CD14-positive monocyte (primary cell): ENCODE data around the gene P2RY13. TPM values are rescaled to one million over a fixed set of nuclear protein-coding genes. Genes with fewer than 3 reads are reported as not detected.

Experiments used
- DNase-seq, 3 donors: peaks; one replicate each; pipeline ENCODE4 v3.0.0-alpha.2; 2011 to 2022
- H2AFZ ChIP-seq: 2 replicates; pipeline ENCODE4 v1.6.0; 2012; ENCODE audit warnings: mild to moderate bottlenecking, low read depth, low read length, inconsistent platforms; ENCODE audit not compliant: insufficient read depth, poor library complexity, severe bottlenecking
- H3K27ac ChIP-seq, 2 donors: 1 replicate in 1 of 2; 2 replicates in 1 of 2; pipeline ENCODE4 v1.5.1; 2012 to 2013; ENCODE audit warnings: low read length in 2 of 2, control low read depth in 1 of 2, inconsistent platforms in 1 of 2, low read depth in 1 of 2, mild to moderate bottlenecking in 1 of 2
- H3K27me3 ChIP-seq, 2 donors: one replicate each; pipeline versions ENCODE4 v1.6.0 to v1.6.1; 2011 to 2013; ENCODE audit warnings: low read length in 2 of 2; ENCODE audit not compliant: control insufficient read depth in 2 of 2, insufficient read depth in 2 of 2
- H3K36me3 ChIP-seq, 2 donors: replicated peaks in 1 of 2; 1 replicate in 1 of 2; 2 replicates in 1 of 2; pipeline versions ENCODE4 v1.5.1 to v1.6.1; 2012 to 2013; ENCODE audit warnings: low read length in 2 of 2, control low read depth in 1 of 2, inconsistent platforms in 1 of 2, mild to moderate bottlenecking in 1 of 2; ENCODE audit not compliant: insufficient read depth in 2 of 2, control insufficient read depth in 1 of 2
- H3K4me1 ChIP-seq, 2 donors: 1 replicate in 1 of 2; 2 replicates in 1 of 2; pipeline versions ENCODE4 v1.5.1 to v1.6.1; 2012 to 2013; ENCODE audit warnings: low read length in 2 of 2, control low read depth in 1 of 2, inconsistent platforms in 1 of 2, mild to moderate bottlenecking in 1 of 2, moderate library complexity in 1 of 2; ENCODE audit not compliant: insufficient read depth in 2 of 2, control insufficient read depth in 1 of 2
- H3K4me2 ChIP-seq: replicated peaks from 2 replicates; pipeline ENCODE3; 2012; ENCODE audit warnings: low read length, moderate library complexity, mild to moderate bottlenecking; ENCODE audit not compliant: poor library complexity, severe bottlenecking; ENCODE audit errors: extremely low read depth
- H3K4me3 ChIP-seq, 3 experiments: fragments of 200-600 bp in 1 of 3; sonication (generic) in 1 of 3; replicated peaks in 1 of 3; 1 replicate in 2 of 3; 2 replicates in 1 of 3; pipeline ENCODE4 v1.5.1; 2011 to 2013; ENCODE audit warnings: low read length in 3 of 3, mild to moderate bottlenecking in 3 of 3, control low read depth in 2 of 3, low read depth in 2 of 3, inconsistent platforms in 1 of 3, moderate library complexity in 1 of 3
- H3K79me2 ChIP-seq: 2 replicates; pipeline ENCODE4 v1.6.0; 2012; ENCODE audit warnings: mild to moderate bottlenecking, control low read depth, inconsistent platforms, low read length, moderate library complexity; ENCODE audit not compliant: insufficient read depth
- H3K9ac ChIP-seq: 2 replicates; pipeline ENCODE4 v1.6.0; 2017; ENCODE audit warnings: low read length, mild to moderate bottlenecking; ENCODE audit not compliant: insufficient read depth, poor library complexity, severe bottlenecking
- H3K9me3 ChIP-seq, 2 donors: replicated peaks in 1 of 2; 1 replicate in 1 of 2; 2 replicates in 1 of 2; pipeline versions ENCODE4 v1.5.1 to v1.6.1; 2012 to 2013; ENCODE audit warnings: low read length in 2 of 2, control low read depth in 1 of 2; ENCODE audit not compliant: control insufficient read depth in 1 of 2, insufficient read depth in 1 of 2
- H4K20me1 ChIP-seq: 2 replicates; pipeline ENCODE4 v1.6.0; 2012; ENCODE audit warnings: mild to moderate bottlenecking, low read length, control low read depth, moderate library complexity; ENCODE audit not compliant: insufficient read depth
- H3K27ac Mint-ChIP-seq, 7 donors: one replicate each; pipeline ENCODE4 v1.8.0; 2020; ENCODE audit warnings: mild to moderate bottlenecking in 7 of 7, mixed read lengths in 7 of 7, moderate library complexity in 6 of 7, inconsistent platforms in 2 of 7
- H3K27me3 Mint-ChIP-seq, 3 donors: one replicate each; pipeline ENCODE4 v1.8.0; 2021 to 2022; ENCODE audit warnings: low read depth in 3 of 3, mild to moderate bottlenecking in 3 of 3, mixed read lengths in 3 of 3, moderate library complexity in 3 of 3, inconsistent platforms in 1 of 3
- H3K36me3 Mint-ChIP-seq, 2 donors: one replicate each; pipeline ENCODE4 v1.8.0; 2020; ENCODE audit warnings: mixed read lengths in 2 of 2, inconsistent platforms in 1 of 2, mild to moderate bottlenecking in 1 of 2
- H3K4me1 Mint-ChIP-seq: one replicate; pipeline ENCODE4 v1.8.0; 2020; ENCODE audit warnings: mild to moderate bottlenecking, mixed read lengths
- H3K4me3 Mint-ChIP-seq, 2 donors: one replicate each; pipeline ENCODE4 v1.8.0; 2020; ENCODE audit warnings: mild to moderate bottlenecking in 2 of 2, mixed read lengths in 2 of 2, moderate library complexity in 1 of 2
- H3K9me3 Mint-ChIP-seq, 7 donors: one replicate each; pipeline ENCODE4 v1.8.0; 2020 to 2022; ENCODE audit warnings: mixed read lengths in 7 of 7, mild to moderate bottlenecking in 6 of 7, moderate library complexity in 6 of 7, inconsistent platforms in 2 of 7
- CTCF ChIP-seq: fragments of 200-600 bp; IDR thresholded peaks from one replicate; pipeline ENCODE4 v1.8.0; 2022; ENCODE audit warnings: antibody characterized with exemption, mild to moderate bottlenecking
- WGBS: methylation state at CpG from one replicate; pipeline ENCODE4 v1.1.5; 2013; ENCODE audit warnings: missing lambda C conversion rate; ENCODE audit not compliant: insufficient coverage; 5-methylcytosine and 5-hydroxymethylcytosine counted together
- intact Hi-C, 2 donors: fragments of 100-400 bp; cut with micrococcal nuclease; formaldehyde crosslinking; loops; one replicate each; pipeline versions ENCODE4 v1.15.0 to v1.15.1; 2023
- polyA plus RNA-seq, 3 donors: library from polyadenylated mRNA; depleted of rRNA in 1 of 3; unstranded in 2 of 3; stranded (reverse) in 1 of 3; fragments of 300-500 nt in 2 of 3; fragments of >200 nt in 1 of 3; fragmentation: Illumina TruSeq in 2 of 3; gene quantifications; 1 replicate in 2 of 3; 2 replicates in 1 of 3; pipeline ENCODE4 v1.2.3, GENCODE V29; 2012 to 2021

P2RY13 gene
- polyA plus RNA-seq, 3 donors, result 45.6 to 144 (median 80.0) TPM

DNA sequence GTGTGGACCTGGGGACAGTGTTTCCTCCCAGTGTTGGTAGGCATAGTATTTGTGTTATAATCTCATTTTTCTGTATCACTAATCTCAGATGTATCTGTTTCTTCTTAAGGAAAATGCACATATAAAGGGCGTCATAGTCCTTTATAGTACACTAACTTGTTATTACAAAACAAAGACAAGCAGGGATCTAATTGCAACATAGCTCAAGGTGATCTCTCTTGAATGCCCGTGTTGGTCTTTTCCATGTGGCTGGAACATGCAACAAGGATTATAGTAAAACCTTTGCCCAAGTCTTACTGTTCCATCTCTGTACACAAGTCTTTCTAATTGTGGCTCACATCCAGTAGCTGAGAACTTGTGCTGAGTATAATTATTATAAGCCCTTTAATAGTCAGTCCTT lies 9.2 kb downstream of the P2RY13 start:
- H3K36me3 ChIP-seq, result no peaks in the 10 kb centered on the region
- no peaks in the 10 kb centered on the region for H3K9me3 ChIP-seq
- DNase-seq, result no peak
- peaks cover 67% of the 10 kb centered on the region for H3K4me1 Mint-ChIP-seq
- peaks cover 0 to 3% (median 0%) of the 10 kb centered on the region in 3 donors for H3K27me3 Mint-ChIP-seq
- intact Hi-C loops, result loop anchor here in 1 of 2 donors (10.0 kb wide), 1 partner anchor 65 kb away; the partner anchor contains the start of gene P2RY12
- no peaks in the 10 kb centered on the region for H3K27me3 ChIP-seq
- H3K36me3 Mint-ChIP-seq, result no peaks in the 10 kb centered on the region
- no peak for TF ChIP-seq CTCF
- no peak overlapping the region for H3K4me3 Mint-ChIP-seq
- H3K27ac Mint-ChIP-seq, result peak overlapping the region in 5 of 7 donors; percentile 5 to 91 (median 76)
- no peak overlapping the region for H2AFZ ChIP-seq
- no peak overlapping the region for H3K4me3 ChIP-seq
- H3K27ac ChIP-seq, result peak overlapping the region in 1 of 2 donors; percentile 81
- no peak overlapping the region for H3K9ac ChIP-seq
- no peaks in the 10 kb centered on the region for H4K20me1 ChIP-seq
- WGBS, result 100% methylated on average over 1 of the region's 2 CpGs
- no peak overlapping the region for H3K4me2 ChIP-seq
- peaks cover 3% of the 10 kb centered on the region for H3K79me2 ChIP-seq
- peaks cover 0 to 2% (median 0%) of the 10 kb centered on the region in 7 donors for H3K9me3 Mint-ChIP-seq
- peaks cover 57 to 71% of the 10 kb centered on the region in 2 donors for H3K4me1 ChIP-seq

GRCh38 chr3:151319628-151320027 lies 9.7 kb downstream of the P2RY13 start:
- Histone ChIP-seq H3K27ac (peak overlapping the region in 1 of 2 donors; percentile 81), H2AFZ (no peak overlapping the region), H3K4me2 (no peak overlapping the region), H3K27me3 (no peaks in the 10 kb centered on the region), H3K36me3 (no peaks in the 10 kb centered on the region), H3K4me3 (no peak overlapping the region), H3K4me1 (peaks cover 55 to 66% of the 10 kb centered on the region in 2 donors), H3K79me2 (no peaks in the 10 kb centered on the region), H4K20me1 (no peaks in the 10 kb centered on the region), H3K9me3 (no peaks in the 10 kb centered on the region), H3K9ac (no peak overlapping the region)
- no peak for TF ChIP-seq CTCF
- DNase-seq, result no peak
- H3K4me1 Mint-ChIP-seq, result peaks cover 62% of the 10 kb centered on the region
- WGBS, result no CpG with 5 or more reads among the region's 4 CpGs
- peak overlapping the region in 6 of 7 donors; percentile 23 to 95 (median 85) for H3K27ac Mint-ChIP-seq
- no peak overlapping the region for H3K4me3 Mint-ChIP-seq
- H3K27me3 Mint-ChIP-seq, result peaks cover 0 to 3% (median 0%) of the 10 kb centered on the region in 3 donors
- intact Hi-C loops, result loop anchor here in 1 of 2 donors (10.0 kb wide), 1 partner anchor 65 kb away; the partner anchor contains the start of gene P2RY12
- H3K36me3 Mint-ChIP-seq, result no peaks in the 10 kb centered on the region
- H3K9me3 Mint-ChIP-seq, result peaks cover 0 to 2% (median 0%) of the 10 kb centered on the region in 7 donors
